Panc1 (cell line): Measurements from ENCODE around the gene CYP2S1.

ENCODE experiments used
- POLR2AphosphoS5 ChIP-seq: IDR thresholded peaks from 2 replicates; pipeline ENCODE4 v1.6.1; 2012; ENCODE audit warnings: mild to moderate bottlenecking, low read depth, low read length, moderate library complexity
- TF ChIP-seq, protein P1 (sequence below): fragments of 450-650 bp; IDR thresholded peaks from 2 replicates; pipeline ENCODE4 v1.5.1; 2017; ENCODE audit warnings: mild to moderate bottlenecking

GRCh38 chr19:41217741-41218140 is 24.7 kb downstream of the CYP2S1 start:
- TF ChIP-seq, protein P1, sequence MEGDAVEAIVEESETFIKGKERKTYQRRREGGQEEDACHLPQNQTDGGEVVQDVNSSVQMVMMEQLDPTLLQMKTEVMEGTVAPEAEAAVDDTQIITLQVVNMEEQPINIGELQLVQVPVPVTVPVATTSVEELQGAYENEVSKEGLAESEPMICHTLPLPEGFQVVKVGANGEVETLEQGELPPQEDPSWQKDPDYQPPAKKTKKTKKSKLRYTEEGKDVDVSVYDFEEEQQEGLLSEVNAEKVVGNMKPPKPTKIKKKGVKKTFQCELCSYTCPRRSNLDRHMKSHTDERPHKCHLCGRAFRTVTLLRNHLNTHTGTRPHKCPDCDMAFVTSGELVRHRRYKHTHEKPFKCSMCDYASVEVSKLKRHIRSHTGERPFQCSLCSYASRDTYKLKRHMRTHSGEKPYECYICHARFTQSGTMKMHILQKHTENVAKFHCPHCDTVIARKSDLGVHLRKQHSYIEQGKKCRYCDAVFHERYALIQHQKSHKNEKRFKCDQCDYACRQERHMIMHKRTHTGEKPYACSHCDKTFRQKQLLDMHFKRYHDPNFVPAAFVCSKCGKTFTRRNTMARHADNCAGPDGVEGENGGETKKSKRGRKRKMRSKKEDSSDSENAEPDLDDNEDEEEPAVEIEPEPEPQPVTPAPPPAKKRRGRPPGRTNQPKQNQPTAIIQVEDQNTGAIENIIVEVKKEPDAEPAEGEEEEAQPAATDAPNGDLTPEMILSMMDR: no peak
- no peak for TF ChIP-seq POLR2AphosphoS5
